WTC11 (cell line): Measurements from ENCODE around the gene ERC2. TPM values are rescaled to one million over a fixed set of nuclear protein-coding genes. Genes with fewer than 3 reads are reported as not detected.

Experiments
- ATAC-seq: fragments of 200-7000 bp; cut with Tn5 transposase; 2 replicates; pipeline ENCODE4 v1.10.0; 2021; ENCODE audit warnings: mild to moderate bottlenecking, moderate library complexity
- CTCF ChIA-PET: fragments of 300-600 bp; sonication (Branson Sonifier 250); formaldehyde crosslinking; loops from one replicate; lab custom pipeline; 2021; ENCODE audit warnings: antibody characterized with exemption; lab: Charles Lee
- POLR2A ChIA-PET: fragments of 350-600 bp; sonication (Branson Sonifier 250); formaldehyde crosslinking; loops from one replicate; lab custom pipeline; 2021; ENCODE audit warnings: antibody characterized with exemption; lab: Charles Lee
- DNase-seq: peaks from one replicate; pipeline ENCODE4 v3.0.0; 2021; ENCODE audit warnings: low spot score
- H3K27ac Mint-ChIP-seq: 2 replicates; pipeline ENCODE4 v1.8.0; 2021; ENCODE audit warnings: mixed read lengths
- H3K27me3 Mint-ChIP-seq: 2 replicates; pipeline ENCODE4 v1.8.0; 2021; ENCODE audit warnings: low read depth, mild to moderate bottlenecking, moderate library complexity, mixed read lengths
- H3K36me3 Mint-ChIP-seq: 2 replicates; pipeline ENCODE4 v1.8.0; 2021; ENCODE audit warnings: mixed read lengths
- H3K4me1 Mint-ChIP-seq: 2 replicates; pipeline ENCODE4 v1.8.0; 2022; ENCODE audit warnings: mixed read lengths
- H3K4me3 Mint-ChIP-seq: 2 replicates; pipeline ENCODE4 v1.8.0; 2021; ENCODE audit warnings: mild to moderate bottlenecking, moderate library complexity, mixed read lengths
- H3K9me3 Mint-ChIP-seq: 2 replicates; pipeline ENCODE4 v1.8.0; 2021; ENCODE audit warnings: mixed read lengths
- ATF2 ChIP-seq: sonication (generic); formaldehyde crosslinking; IDR thresholded peaks from 2 replicates; pipeline ENCODE4 v1.8.1; 2022; ENCODE audit warnings: low read depth, missing genetic modification reagents, borderline replicate concordance
- ATF3 ChIP-seq: sonication (generic); formaldehyde crosslinking; conservative IDR thresholded peaks from 2 replicates; pipeline ENCODE4 v1.8.1; 2022; ENCODE audit warnings: mild to moderate bottlenecking, missing genetic modification reagents
- ATF6 ChIP-seq: sonication (generic); formaldehyde crosslinking; IDR thresholded peaks from 2 replicates; pipeline ENCODE4 v1.8.1; 2023; ENCODE audit warnings: mild to moderate bottlenecking, missing genetic modification reagents
- CBFB ChIP-seq: sonication (generic); formaldehyde crosslinking; IDR thresholded peaks from 2 replicates; pipeline ENCODE4 v1.8.1; 2022; ENCODE audit warnings: mild to moderate bottlenecking, low read depth, missing genetic modification reagents
- CREM ChIP-seq: sonication (generic); formaldehyde crosslinking; IDR thresholded peaks from 2 replicates; pipeline ENCODE4 v1.8.1; 2022; ENCODE audit warnings: mild to moderate bottlenecking, missing genetic modification reagents, moderate library complexity
- E2F1 ChIP-seq: sonication (generic); formaldehyde crosslinking; IDR thresholded peaks from 2 replicates; pipeline ENCODE4 v1.8.0; 2022; ENCODE audit warnings: mild to moderate bottlenecking, missing genetic modification reagents
- E2F4 ChIP-seq: sonication (generic); formaldehyde crosslinking; IDR thresholded peaks from 2 replicates; pipeline ENCODE4 v1.8.1; 2022; ENCODE audit warnings: low read depth, mild to moderate bottlenecking, moderate library complexity, missing genetic modification reagents, borderline replicate concordance
- E2F5 ChIP-seq: sonication (generic); formaldehyde crosslinking; IDR thresholded peaks from 2 replicates; pipeline ENCODE4 v1.8.1; 2022; ENCODE audit warnings: mild to moderate bottlenecking, moderate library complexity, missing genetic modification reagents
- EMX1 ChIP-seq: fragments of 250-450 bp; sonication (Bioruptor Pico); IDR thresholded peaks from 2 replicates; pipeline ENCODE4 v1.8.0; 2021; ENCODE audit warnings: mild to moderate bottlenecking
- IRF1 ChIP-seq: sonication (generic); formaldehyde crosslinking; IDR thresholded peaks from 2 replicates; pipeline ENCODE4 v1.8.0; 2023; ENCODE audit warnings: missing genetic modification reagents
- NR1H2 ChIP-seq: sonication (generic); formaldehyde crosslinking; IDR thresholded peaks from 2 replicates; pipeline ENCODE4 v1.9.0; 2021; ENCODE audit warnings: mild to moderate bottlenecking, moderate library complexity, missing genetic modification reagents
- NR2C2 ChIP-seq: sonication (generic); formaldehyde crosslinking; IDR thresholded peaks from 2 replicates; pipeline ENCODE4 v1.8.0; 2022; ENCODE audit warnings: mild to moderate bottlenecking, missing genetic modification reagents
- RELA ChIP-seq: sonication (generic); formaldehyde crosslinking; IDR thresholded peaks from 2 replicates; pipeline ENCODE4 v1.8.1; 2022; ENCODE audit warnings: missing genetic modification reagents, mild to moderate bottlenecking, borderline replicate concordance
- SMAD3 ChIP-seq: sonication (generic); formaldehyde crosslinking; IDR thresholded peaks from 2 replicates; pipeline ENCODE4 v1.8.0; 2022; ENCODE audit warnings: missing genetic modification reagents, mild to moderate bottlenecking, borderline replicate concordance
- SP1 ChIP-seq: sonication (generic); formaldehyde crosslinking; conservative IDR thresholded peaks from 2 replicates; pipeline ENCODE4 v1.8.1; 2022; ENCODE audit warnings: missing genetic modification reagents
- TEAD1 ChIP-seq: sonication (generic); formaldehyde crosslinking; IDR thresholded peaks from 2 replicates; pipeline ENCODE4 v1.8.0; 2022; ENCODE audit warnings: mild to moderate bottlenecking, missing genetic modification reagents
- TEAD4 ChIP-seq: sonication (generic); formaldehyde crosslinking; IDR thresholded peaks from 2 replicates; pipeline ENCODE4 v1.8.0; 2022; ENCODE audit warnings: mild to moderate bottlenecking, missing genetic modification reagents
- TP53 ChIP-seq: sonication (generic); formaldehyde crosslinking; IDR thresholded peaks from 2 replicates; pipeline ENCODE4 v1.8.1; 2023; ENCODE audit warnings: mild to moderate bottlenecking, missing genetic modification reagents
- ZBTB43 ChIP-seq: sonication (generic); formaldehyde crosslinking; IDR thresholded peaks from 2 replicates; pipeline ENCODE4 v1.8.1; 2023; ENCODE audit warnings: mild to moderate bottlenecking, missing genetic modification reagents
- ZNF219 ChIP-seq: sonication (generic); formaldehyde crosslinking; IDR thresholded peaks from 2 replicates; pipeline ENCODE4 v1.8.0; 2023; ENCODE audit warnings: missing genetic modification reagents, mild to moderate bottlenecking, borderline replicate concordance
- ZNF512 ChIP-seq: sonication (generic); formaldehyde crosslinking; IDR thresholded peaks from 2 replicates; pipeline ENCODE4 v1.8.1; 2022; ENCODE audit warnings: missing genetic modification reagents, borderline replicate concordance
- total RNA-seq: library from RNA; stranded (reverse); gene quantifications from 3 replicates; pipeline ENCODE4 v1.2.3, GENCODE V29; 2021

Gene ERC2
- total RNA-seq, 1 experiment from 2014 or later = 23.5 TPM

- CTCF ChIA-PET = no interaction called here
- H3K36me3 Mint-ChIP-seq = no peaks in the 10 kb centered on the region
- no peak for ATAC-seq
Observed at GRCh38 chr3:55807210-55807609, 661.1 kb downstream of the ERC2 start.

GRCh38 chr3:55805169-55805568 is 663.1 kb downstream of the ERC2 start:
- Mint-ChIP-seq H3K36me3 (no peaks in the 10 kb centered on the region), H3K27ac (no peak overlapping the region), H3K4me3 (no peak overlapping the region), H3K27me3 (no peaks in the 10 kb centered on the region), H3K9me3 (no peaks in the 10 kb centered on the region), H3K4me1 (no peaks in the 10 kb centered on the region)
- TF ChIP-seq SMAD3 (CRISPR knock-in tag) (no peak), E2F1 (no peak), CBFB (CRISPR knock-in tag) (no peak), TEAD4 (CRISPR knock-in tag) (no peak), SP1 (no peak), E2F5 (CRISPR knock-in tag) (no peak), EMX1 (CRISPR knock-in tag) (no peak), CREM (CRISPR knock-in tag) (no peak), NR1H2 (no peak), ZBTB43 (CRISPR knock-in tag) (no peak), TP53 (CRISPR knock-in tag) (no peak), ZNF512 (no peak), ATF3 (CRISPR knock-in tag) (no peak), E2F4 (no peak), TEAD1 (CRISPR knock-in tag) (no peak), ATF6 (no peak), ATF2 (CRISPR knock-in tag) (no peak), ZNF219 (CRISPR knock-in tag) (no peak), IRF1 (CRISPR knock-in tag) (no peak)
- ATAC-seq (no peak), DNase-seq (no peak)
- ChIA-PET CTCF (no interaction called here), POLR2A (no interaction called here)

More at GRCh38 chr3:55807210-55807609, 661.1 kb downstream of the ERC2 start:
- H3K27me3 Mint-ChIP-seq = no peaks in the 10 kb centered on the region
- no peak overlapping the region for H3K4me3 Mint-ChIP-seq
- no peak for DNase-seq
- H3K27ac Mint-ChIP-seq = no peak overlapping the region
- TF ChIP-seq RELA (CRISPR knock-in tag) (no peak), ATF2 (CRISPR knock-in tag) (no peak), NR2C2 (no peak)
- H3K9me3 Mint-ChIP-seq = no peaks in the 10 kb centered on the region
- POLR2A ChIA-PET = interaction anchor here (0.5 kb wide), 1 partner anchor 727 kb away, joined by 6 read pairs; no protein-coding TSS in a partner anchor
- H3K4me1 Mint-ChIP-seq = no peaks in the 10 kb centered on the region
